ENCODE results near the gene C17orf100. TPM values are rescaled to one million over a fixed set of nuclear protein-coding genes. Genes with fewer than 3 reads are reported as not detected.

C17orf100 gene
- total RNA-seq, 1 donor from 2014 or later: 6.1 TPM

- peaks cover 6% of the 10 kb centered on the region for H3K4me1 Mint-ChIP-seq
- TF ChIP-seq, protein P1, sequence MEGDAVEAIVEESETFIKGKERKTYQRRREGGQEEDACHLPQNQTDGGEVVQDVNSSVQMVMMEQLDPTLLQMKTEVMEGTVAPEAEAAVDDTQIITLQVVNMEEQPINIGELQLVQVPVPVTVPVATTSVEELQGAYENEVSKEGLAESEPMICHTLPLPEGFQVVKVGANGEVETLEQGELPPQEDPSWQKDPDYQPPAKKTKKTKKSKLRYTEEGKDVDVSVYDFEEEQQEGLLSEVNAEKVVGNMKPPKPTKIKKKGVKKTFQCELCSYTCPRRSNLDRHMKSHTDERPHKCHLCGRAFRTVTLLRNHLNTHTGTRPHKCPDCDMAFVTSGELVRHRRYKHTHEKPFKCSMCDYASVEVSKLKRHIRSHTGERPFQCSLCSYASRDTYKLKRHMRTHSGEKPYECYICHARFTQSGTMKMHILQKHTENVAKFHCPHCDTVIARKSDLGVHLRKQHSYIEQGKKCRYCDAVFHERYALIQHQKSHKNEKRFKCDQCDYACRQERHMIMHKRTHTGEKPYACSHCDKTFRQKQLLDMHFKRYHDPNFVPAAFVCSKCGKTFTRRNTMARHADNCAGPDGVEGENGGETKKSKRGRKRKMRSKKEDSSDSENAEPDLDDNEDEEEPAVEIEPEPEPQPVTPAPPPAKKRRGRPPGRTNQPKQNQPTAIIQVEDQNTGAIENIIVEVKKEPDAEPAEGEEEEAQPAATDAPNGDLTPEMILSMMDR (IDR thresholded peaks at IDR 0.05; ENCODE audit: unreplicated experiment): no peak
- no peak overlapping the region for H3K4me3 Mint-ChIP-seq
- DNase-seq (ENCODE audit: low spot score in 2 of 2, unreplicated experiment in 2 of 2): no peak
- no peak overlapping the region for H3K27ac Mint-ChIP-seq
- H3K36me3 Mint-ChIP-seq: no peaks in the 10 kb centered on the region
- peaks cover 22% of the 10 kb centered on the region for H3K27me3 Mint-ChIP-seq (ENCODE audit: low read depth)
- no peaks in the 10 kb centered on the region for H3K9me3 Mint-ChIP-seq
Observed at GRCh38 chr17:6698004-6698403, 46.4 kb downstream of the C17orf100 start.

GRCh38 chr17:6699997-6700947 is 48.7 kb downstream of the C17orf100 start:
- Mint-ChIP-seq H3K4me1 (peaks cover 6% of the 10 kb centered on the region), H3K27me3 (ENCODE audit: low read depth) (peaks cover 25% of the 10 kb centered on the region), H3K27ac (peak overlapping the region; percentile 20), H3K36me3 (no peaks in the 10 kb centered on the region), H3K9me3 (no peaks in the 10 kb centered on the region), H3K4me3 (no peak overlapping the region)
- TF ChIP-seq, protein P1 (IDR thresholded peaks at IDR 0.05; ENCODE audit: unreplicated experiment): no peak
- no peak for DNase-seq (ENCODE audit: low spot score in 2 of 2, unreplicated experiment in 2 of 2)

GRCh38 chr17:6700948-6701307 is 49.4 kb downstream of the C17orf100 start:
- Mint-ChIP-seq H3K9me3 (no peaks in the 10 kb centered on the region), H3K4me1 (peaks cover 6% of the 10 kb centered on the region), H3K27me3 (ENCODE audit: low read depth) (peaks cover 28% of the 10 kb centered on the region), H3K36me3 (no peaks in the 10 kb centered on the region), H3K27ac (no peak overlapping the region), H3K4me3 (no peak overlapping the region)
- TF ChIP-seq, protein P1 (IDR thresholded peaks at IDR 0.05; ENCODE audit: unreplicated experiment): no peak
- DNase-seq (ENCODE audit: low spot score in 2 of 2, unreplicated experiment in 2 of 2): no peak

DNA sequence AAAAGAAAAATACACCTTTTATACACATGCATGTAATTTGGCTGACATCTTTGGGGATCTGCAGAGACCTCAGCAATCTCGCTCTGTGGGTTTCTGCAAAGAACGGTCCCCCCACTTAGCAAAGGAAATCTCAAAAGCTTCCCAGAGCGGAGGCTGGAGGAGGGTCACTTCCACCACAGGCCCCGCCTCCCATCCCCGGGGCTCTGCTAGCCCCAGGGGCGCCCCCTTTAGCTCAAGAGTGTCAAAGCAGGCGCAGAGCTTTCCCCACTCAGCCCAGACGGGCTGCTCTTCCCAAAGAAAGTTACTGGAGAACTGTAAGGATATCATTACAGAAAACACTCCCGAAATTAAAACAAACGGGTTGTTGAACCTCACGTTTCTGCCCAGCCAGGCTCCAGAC is 50.2 kb downstream of the C17orf100 start:
- no peak for DNase-seq (ENCODE audit: low spot score in 2 of 2, unreplicated experiment in 2 of 2)
- no peaks in the 10 kb centered on the region for H3K9me3 Mint-ChIP-seq

GRCh38 chr17:6702567-6703215 is 51.1 kb downstream of the C17orf100 start:
- H3K4me3 Mint-ChIP-seq: no peak overlapping the region
- TF ChIP-seq, protein P1 (IDR thresholded peaks at IDR 0.05; ENCODE audit: unreplicated experiment): no peak

More for the DNA sequence above, 50.2 kb downstream of the C17orf100 start:
- H3K27ac Mint-ChIP-seq: no peak overlapping the region
- H3K27me3 Mint-ChIP-seq (ENCODE audit: low read depth): peaks cover 32% of the 10 kb centered on the region
- no peaks in the 10 kb centered on the region for H3K36me3 Mint-ChIP-seq
- H3K4me3 Mint-ChIP-seq: no peak overlapping the region
- peaks cover 6% of the 10 kb centered on the region for H3K4me1 Mint-ChIP-seq
- TF ChIP-seq, protein P1 (IDR thresholded peaks at IDR 0.05; ENCODE audit: unreplicated experiment): no peak

More at GRCh38 chr17:6702567-6703215, 51.1 kb downstream of the C17orf100 start:
- Mint-ChIP-seq H3K9me3 (no peaks in the 10 kb centered on the region), H3K4me1 (peaks cover 6% of the 10 kb centered on the region), H3K27ac (no peak overlapping the region), H3K27me3 (ENCODE audit: low read depth) (peaks cover 41% of the 10 kb centered on the region), H3K36me3 (no peaks in the 10 kb centered on the region)
- no peak for DNase-seq (ENCODE audit: low spot score in 2 of 2, unreplicated experiment in 2 of 2)

Small RNA genes within 50 kb of the gene (microRNA-seq; reads per million reads assigned to microRNA genes)
- gene MIR4520-1 (not detected), gene MIR4520-2 (not detected)

Other genes with a start within 250 kb of the C17orf100 start
- gene AIPL1, start 216.6 kb upstream of the C17orf100 start, total RNA-seq: not detected in 3 replicates
- 12.1 to 13.9 TPM (median 12.2 TPM) in 3 replicates for gene PIMREG, start 207.3 kb upstream of the C17orf100 start, total RNA-seq
- gene PITPNM3, start 95.2 kb upstream of the C17orf100 start, total RNA-seq: 1.9 to 2.4 TPM (median 2.3 TPM) in 3 replicates
- 36.1 to 45.3 TPM (median 41.1 TPM) in 3 replicates for gene KIAA0753, start 11.1 kb upstream of the C17orf100 start, total RNA-seq
- gene TXNDC17, start 10.7 kb upstream of the C17orf100 start, total RNA-seq: 41.0 to 52.4 TPM (median 45.5 TPM) in 3 replicates
- gene MED31, start 157 bp upstream of the C17orf100 start, total RNA-seq: 11.8 to 13.5 TPM (median 12.1 TPM) in 3 replicates
- gene SLC13A5, start 61.6 kb downstream of the C17orf100 start, total RNA-seq: 0.18 to 0.47 TPM (median 0.38 TPM) in 3 replicates
- 4.5 to 8.1 TPM (median 5.1 TPM) in 3 replicates for gene XAF1, start 104.3 kb downstream of the C17orf100 start, total RNA-seq
- gene FBXO39, start 124.5 kb downstream of the C17orf100 start, total RNA-seq: not detected in 3 replicates
- not detected in 3 replicates for gene TEKT1, start 180.0 kb downstream of the C17orf100 start, total RNA-seq